Measurements from ENCODE around the gene TMEM151B.

Gene TMEM151B

GRCh38 chr6:44335631-44336030 is 65.4 kb downstream of the TMEM151B start:
- DNase-seq (ENCODE audit: extremely low read depth, low read depth), result no peak
- TF ChIP-seq CTCF (IDR thresholded peaks at IDR 0.05; ENCODE audit: low read depth, low read length), result no peak

GRCh38 chr6:44338228-44339122 is 68.2 kb downstream of the TMEM151B start:
- peak; percentile 22 for DNase-seq (ENCODE audit: extremely low read depth, low read depth)
- peak; percentile 73 for TF ChIP-seq CTCF (IDR thresholded peaks at IDR 0.05; ENCODE audit: low read depth, low read length)

GRCh38 chr6:44339301-44339700 is 69.1 kb downstream of the TMEM151B start:
- TF ChIP-seq CTCF (IDR thresholded peaks at IDR 0.05; ENCODE audit: low read depth, low read length), result no peak
- DNase-seq (ENCODE audit: extremely low read depth, low read depth), result no peak

DNA sequence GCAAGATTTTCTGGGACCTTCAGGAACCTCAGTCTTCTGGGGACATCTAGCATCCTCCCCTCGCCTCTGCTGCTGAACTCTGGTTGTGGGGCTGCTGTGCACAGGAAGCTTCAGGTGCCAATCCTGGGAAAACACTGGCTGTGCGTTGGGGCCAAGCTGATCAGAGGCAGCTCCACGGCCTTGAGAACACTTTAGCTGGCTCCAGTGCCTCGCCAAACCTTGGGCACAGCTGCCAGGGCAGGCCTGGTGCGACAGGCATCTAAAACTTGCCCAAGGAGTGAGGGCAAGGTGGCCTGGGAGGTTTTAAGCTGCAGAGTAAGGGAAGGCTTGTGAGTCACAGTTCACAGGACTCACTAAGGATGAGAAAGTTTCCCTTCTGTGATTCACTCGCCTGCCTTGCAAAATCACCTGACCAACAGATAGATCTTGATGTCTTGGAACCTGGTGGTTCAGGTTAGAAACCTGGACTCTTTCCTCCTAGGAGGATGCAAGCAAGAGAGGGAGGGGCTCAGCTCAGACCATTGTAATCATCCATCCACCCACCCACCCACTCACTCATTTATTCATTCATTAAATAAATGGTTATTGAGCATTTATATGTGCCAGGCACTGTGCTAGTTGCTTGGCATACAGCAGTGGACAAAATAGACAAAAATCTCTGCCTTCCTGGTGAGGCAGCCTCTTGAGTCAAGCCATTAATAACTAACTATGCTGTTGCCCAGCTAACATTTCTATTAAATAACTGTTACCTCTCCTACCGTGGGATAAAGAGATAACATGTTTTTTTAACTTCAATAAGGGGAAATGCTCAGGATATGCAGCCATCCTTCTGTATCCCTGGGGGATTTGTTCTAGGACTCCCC is 69.7 kb downstream of the TMEM151B start:
- DNase-seq (ENCODE audit: extremely low read depth, low read depth), result no peak
- no peak for TF ChIP-seq CTCF (IDR thresholded peaks at IDR 0.05; ENCODE audit: low read depth, low read length)

- TF ChIP-seq CTCF (IDR thresholded peaks at IDR 0.05; ENCODE audit: low read depth, low read length), result no peak
Measured at GRCh38 chr6:44341095-44341890, 71.0 kb downstream of the TMEM151B start.

GRCh38 chr6:44342052-44342451 is 71.8 kb downstream of the TMEM151B start:
- no peak for DNase-seq (ENCODE audit: extremely low read depth, low read depth)
- no peak for TF ChIP-seq CTCF (IDR thresholded peaks at IDR 0.05; ENCODE audit: low read depth, low read length)

More at GRCh38 chr6:44341095-44341890, 71.0 kb downstream of the TMEM151B start:
- no peak for DNase-seq (ENCODE audit: extremely low read depth, low read depth)
